GDM1 (cell line): ENCODE measurements around the gene STRAP.
"Not testable (repeated sequence)": the region's sequence is repeated elsewhere in the genome, so short reads cannot be mapped to it uniquely, and the experiment has no call there.

Source experiments
- DNase-seq: peaks from one replicate; lab custom pipeline; 2025; lab: John Stamatoyannopoulos, UW

STRAP gene

GRCh38 chr12:15873556-15873955 lies 8.6 kb upstream of the STRAP start:
- DNase-seq: no peak

GRCh38 chr12:15874556-15875145 lies 7.5 kb upstream of the STRAP start:
- DNase-seq: not testable (repeated sequence)

GRCh38 chr12:15875863-15876262 lies 6.3 kb upstream of the STRAP start:
- no peak for DNase-seq

GRCh38 chr12:15879413-15879812 lies 2.8 kb upstream of the STRAP start:
- no peak for DNase-seq

GRCh38 chr12:15880721-15881120 lies 1.5 kb upstream of the STRAP start:
- DNase-seq: no peak

- DNase-seq: no peak
Observed at GRCh38 chr12:15883536-15883935, 1.3 kb downstream of the STRAP start.

GRCh38 chr12:15886372-15887042 lies 4.3 kb downstream of the STRAP start:
- DNase-seq: no peak

GRCh38 chr12:15887043-15887817 lies 5.0 kb downstream of the STRAP start:
- DNase-seq: no peak

- DNase-seq: no peak
Observed at GRCh38 chr12:15892645-15893259, 10.6 kb downstream of the STRAP start.

- no peak for DNase-seq
Observed at GRCh38 chr12:15893260-15893659, 11.1 kb downstream of the STRAP start.

- DNase-seq: no peak
Observed at GRCh38 chr12:15896867-15897266, 14.7 kb downstream of the STRAP start.

- DNase-seq: no peak
Observed at GRCh38 chr12:15897433-15897832, 15.2 kb downstream of the STRAP start.

- DNase-seq: no peak
Observed at GRCh38 chr12:15899282-15899870, 17.2 kb downstream of the STRAP start.

- DNase-seq: no peak
Observed at GRCh38 chr12:15904378-15904920, 22.3 kb downstream of the STRAP start.

- DNase-seq: no peak
Observed at GRCh38 chr12:15910468-15910863, 28.3 kb downstream of the STRAP start.

GRCh38 chr12:15910864-15911721 lies 28.9 kb downstream of the STRAP start, which contains the start of gene DERA:
Gene DERA, plus strand, starts transcription at chr12:15911332. Its CDS starts 52 bp downstream, at chr12:15911384.
- peak; percentile 39 for DNase-seq

GRCh38 chr12:15911931-15912330 lies 29.7 kb downstream of the STRAP start:
- DNase-seq: not testable (repeated sequence)

- not testable (repeated sequence) for DNase-seq
Observed at GRCh38 chr12:15914131-15914530, 31.9 kb downstream of the STRAP start.

GRCh38 chr12:15918066-15918465 lies 35.9 kb downstream of the STRAP start:
- DNase-seq: no peak

GRCh38 chr12:15919418-15919817 lies 37.2 kb downstream of the STRAP start:
- DNase-seq: no peak

- DNase-seq: no peak
Observed at GRCh38 chr12:15924956-15925355, 42.8 kb downstream of the STRAP start.
